AG20443 (cell line): ENCODE results near the gene NAB1.

ENCODE experiments used
- DNase-seq: peaks from one replicate; pipeline ENCODE4 v3.0.0; 2012; ENCODE audit warnings: low spot score, mixed read lengths

Gene NAB1

DNA sequence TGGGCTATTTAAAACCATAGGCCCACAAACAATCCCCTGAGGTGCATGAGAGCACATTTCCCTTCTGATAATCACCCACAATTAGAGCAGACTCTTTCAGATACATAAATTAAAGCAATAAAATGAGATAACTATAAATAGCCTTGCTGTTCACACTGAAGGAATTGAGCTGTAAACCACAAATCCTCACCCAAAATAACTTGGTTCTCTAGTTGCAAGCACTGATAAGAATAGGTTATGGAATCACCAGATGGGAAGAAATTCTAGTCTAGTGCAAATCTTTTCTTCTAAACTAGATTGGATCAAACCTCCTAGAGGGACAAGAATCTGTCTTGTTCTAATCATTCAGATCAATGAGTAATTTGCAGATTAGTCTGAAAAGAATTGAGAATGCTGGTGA, 64.6 kb downstream of the NAB1 start:
- DNase-seq = no peak

DNA sequence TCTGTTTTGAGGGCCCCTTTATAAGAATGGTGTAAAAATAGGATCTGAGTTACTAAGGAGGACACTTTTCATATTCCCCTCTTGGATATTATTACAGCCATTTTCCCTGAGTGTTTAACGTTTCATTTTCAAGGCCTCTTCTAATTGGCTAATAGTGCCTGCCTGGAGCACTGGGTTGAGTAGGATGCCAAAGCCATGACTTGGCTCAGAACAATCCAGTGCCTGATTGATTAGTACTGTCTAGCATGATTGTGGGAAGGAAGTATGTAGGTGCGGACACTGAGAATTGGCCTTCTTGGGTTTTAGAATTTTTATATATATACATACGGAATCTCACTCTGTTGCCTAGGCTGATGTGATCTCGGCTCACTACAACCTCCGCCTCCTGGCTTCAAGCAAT, 66.1 kb downstream of the NAB1 start:
- no peak for DNase-seq

DNA sequence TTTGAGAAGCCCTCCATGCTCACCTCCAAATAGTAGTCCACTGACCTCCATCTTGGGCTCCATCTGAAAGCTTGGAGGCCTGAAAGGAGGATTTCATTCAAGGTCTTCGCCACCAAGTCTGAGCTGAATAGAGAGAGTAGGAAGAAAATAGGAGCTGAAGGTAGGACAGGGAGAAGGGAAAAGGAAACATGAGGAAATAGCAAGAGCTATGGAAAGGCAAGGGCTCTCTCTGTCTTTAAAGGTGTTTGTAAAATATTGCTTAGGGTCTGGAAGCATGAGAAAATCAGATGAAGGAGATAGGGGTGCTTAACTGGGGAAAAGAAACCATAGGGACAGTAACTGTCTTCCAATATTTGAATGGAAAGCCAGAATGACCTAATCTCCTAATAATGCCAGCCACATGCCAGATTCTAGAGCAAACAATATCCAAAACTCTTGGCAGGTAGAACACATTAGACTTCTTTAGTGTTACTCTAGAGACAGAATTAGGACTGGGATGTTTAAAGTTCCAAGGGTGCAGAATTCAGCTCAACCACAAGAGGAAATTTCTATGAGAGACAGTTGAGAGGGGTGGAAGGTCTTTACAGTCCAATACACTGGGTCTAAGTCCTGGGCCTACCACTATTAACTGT, 67.4 kb downstream of the NAB1 start:
- no peak for DNase-seq

DNA sequence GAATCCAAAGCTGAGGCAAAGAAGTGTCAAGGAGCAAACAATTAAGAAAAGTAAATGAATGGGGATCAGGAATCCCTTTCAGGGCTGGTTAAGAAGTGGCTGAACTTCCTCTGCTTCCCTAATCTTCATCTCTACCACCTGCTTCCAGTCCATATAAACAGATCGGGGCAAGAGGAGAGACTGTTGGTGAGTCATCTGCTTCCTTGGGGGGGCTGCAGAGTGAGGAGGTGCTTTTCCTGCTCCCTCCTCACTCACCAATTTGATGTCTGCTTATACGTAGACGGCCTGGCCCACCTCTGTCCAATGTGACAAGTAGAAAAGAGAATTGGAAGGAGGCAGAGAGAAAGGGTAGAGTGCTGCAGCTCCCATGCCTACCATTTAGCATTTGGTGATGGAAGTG, 68.4 kb downstream of the NAB1 start:
- no peak for DNase-seq

DNA sequence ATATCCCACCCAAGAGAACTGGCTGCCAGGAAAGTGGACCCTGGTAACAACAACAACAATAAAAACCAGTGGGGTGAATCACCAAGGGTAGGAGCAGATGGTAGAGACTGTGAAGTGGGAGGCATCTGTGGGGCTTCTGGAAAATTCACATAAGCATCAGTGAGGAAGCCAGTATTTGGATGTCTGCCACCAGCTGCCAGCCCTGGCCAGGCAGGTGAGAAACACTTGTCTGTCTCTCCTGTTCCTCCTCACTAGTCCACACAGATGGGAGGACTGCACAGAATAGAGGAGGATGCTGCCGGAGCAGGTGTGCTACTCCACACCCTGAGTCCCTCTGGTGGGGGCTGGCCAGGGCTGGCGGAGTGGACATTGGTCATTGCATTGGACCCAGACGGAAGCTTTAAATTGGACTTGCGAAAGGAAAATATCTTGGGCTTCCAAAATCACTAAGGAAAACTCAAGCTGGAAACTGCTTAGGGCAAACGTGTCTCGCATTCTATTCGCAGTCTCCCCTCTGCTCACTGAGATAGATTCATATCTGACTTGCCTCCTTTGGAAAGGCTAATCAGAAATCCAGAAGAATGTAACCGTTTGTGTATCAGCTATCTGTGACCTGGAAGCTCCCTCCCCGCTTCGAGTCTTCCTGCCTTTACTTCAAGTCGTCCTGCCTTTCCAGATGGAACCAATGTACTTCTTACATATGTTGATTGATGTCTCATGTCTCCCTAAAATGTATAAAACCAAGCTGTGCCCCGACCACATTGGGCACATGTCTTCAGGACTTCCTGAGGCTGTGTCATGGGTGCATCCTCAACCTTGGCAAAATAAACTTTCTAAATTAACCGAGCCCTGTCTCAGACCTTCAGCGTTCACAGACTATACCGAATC, 69.1 kb downstream of the NAB1 start:
- no peak for DNase-seq

DNA sequence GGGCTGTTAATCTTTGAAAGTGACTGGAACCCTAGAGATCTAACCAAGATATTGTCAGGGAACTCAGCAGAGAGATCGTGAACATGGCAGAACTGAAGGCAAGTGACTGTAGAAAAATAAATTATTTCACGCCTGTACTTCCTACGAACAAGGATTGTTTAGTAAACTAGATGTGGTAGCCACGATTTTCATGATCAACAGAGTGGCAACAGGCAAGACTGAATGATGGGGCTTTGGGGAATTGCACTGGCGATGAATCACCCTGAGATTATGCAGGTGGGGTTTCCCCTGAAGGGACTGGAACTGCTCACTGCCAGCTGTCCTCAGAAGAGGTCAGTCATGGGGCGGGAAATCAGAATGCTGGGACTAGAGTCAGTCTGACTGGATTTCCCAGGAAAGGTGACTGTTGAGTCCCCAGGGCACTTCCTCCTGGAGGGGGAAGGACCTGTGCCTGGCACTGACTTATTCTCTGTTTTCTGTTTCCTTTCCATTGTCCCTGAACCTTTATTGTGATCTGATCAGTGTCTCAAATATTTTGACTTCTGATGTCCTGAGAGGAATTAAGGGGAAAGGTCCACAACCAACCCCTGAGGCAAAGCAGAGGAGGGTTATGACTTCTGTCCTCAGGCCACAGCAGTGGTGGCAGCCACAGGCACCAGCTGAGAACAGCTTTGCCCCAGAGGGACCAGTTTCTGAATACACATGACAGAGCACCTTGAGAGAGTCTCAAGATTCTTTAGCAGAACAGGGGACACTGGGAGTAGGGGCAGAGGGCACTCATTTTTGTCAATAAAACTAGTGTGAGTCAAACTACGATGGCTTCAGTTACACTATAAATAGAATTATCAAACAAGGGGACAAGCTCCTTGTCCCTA, 70.0 kb downstream of the NAB1 start:
- DNase-seq = peak; percentile 68

DNA sequence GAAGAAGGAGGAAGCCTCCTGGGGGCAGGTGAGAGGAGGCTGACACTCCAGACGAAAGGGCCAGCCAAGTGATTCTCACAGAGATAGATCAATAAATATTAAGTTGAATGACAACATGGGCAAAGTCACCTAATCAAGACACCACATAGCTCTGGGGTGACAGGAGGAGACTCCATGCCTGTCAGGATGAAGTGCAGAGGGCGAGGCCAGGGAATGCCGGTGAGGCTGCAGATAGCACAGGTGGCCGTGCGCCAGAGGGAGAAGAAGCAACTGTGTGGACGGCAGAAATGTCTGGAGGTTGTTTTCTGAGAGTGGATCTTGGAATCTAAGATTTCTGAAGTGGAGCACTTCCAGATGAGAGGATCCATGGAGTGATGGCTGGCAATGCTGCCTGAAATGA, 71.4 kb downstream of the NAB1 start:
- DNase-seq = no peak

DNA sequence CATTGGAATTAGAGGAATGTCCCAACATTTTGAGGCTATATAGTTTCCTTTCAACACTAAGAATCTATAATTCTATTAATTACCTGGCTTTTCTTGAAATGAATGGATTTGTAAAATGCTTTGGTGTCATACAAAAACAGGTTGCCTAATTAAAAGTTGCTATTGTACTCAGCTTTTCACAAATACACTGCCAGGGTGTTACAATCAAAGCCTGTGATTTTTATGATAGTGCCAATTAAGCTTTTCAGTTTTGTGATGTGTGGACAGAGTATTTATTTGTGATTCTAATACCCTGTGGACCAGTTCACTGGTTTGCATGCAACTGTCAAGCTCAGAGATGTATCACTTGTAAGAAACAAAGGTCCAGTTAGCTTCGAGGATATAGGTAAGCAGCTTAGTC, 71.8 kb downstream of the NAB1 start:
- no peak for DNase-seq

DNA sequence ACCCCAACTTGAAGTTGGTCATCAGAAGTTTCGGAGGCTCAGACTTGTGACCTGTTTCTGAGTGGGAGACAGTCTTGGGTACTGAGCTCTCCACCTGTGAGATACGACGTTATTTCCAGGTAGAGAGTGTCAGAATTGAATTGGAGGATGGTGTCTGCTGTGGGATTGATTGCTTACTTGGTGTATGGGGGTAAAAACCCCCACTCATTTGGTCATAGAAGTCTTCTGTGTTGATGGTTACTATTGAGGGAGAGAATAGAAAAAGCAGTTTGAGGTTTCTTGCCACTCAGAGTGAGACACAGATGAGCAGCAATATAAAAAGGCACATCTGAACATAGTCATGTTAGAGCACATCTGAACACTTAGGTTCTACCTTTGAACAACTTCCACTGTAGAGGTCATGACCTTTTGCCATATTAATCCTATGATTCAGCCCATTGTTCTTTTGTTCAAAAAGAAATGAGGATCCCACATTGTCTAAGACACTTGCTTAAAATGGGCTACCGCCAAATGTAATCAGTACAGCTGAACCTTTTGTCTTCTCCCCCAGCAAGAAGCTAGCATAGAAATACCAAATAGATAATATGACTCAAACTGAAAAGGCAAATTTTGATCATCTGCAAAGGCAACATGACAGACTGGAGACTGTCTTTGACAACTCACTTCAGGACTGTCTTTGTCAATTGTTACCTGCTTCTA, 73.3 kb downstream of the NAB1 start:
- DNase-seq = no peak

DNA sequence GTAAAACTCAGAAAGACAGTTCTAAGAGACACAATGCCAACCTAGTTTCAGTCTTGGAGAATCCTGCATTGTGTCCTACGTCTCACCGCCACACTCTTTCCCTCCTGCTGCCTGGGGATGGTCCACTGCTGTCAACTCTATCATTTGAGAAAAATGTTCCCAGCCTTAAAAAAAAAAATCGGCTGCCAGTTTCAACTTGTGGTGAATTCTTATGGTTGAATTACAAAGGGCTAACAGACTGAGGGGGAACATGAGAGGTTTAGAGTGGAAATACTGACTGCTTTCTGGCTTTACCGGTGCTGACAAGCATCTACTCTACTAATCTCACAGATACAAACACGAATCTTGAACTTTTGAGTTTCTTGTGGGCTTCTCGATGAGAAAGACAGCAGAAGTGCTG, 74.0 kb downstream of the NAB1 start:
- no peak for DNase-seq

DNA sequence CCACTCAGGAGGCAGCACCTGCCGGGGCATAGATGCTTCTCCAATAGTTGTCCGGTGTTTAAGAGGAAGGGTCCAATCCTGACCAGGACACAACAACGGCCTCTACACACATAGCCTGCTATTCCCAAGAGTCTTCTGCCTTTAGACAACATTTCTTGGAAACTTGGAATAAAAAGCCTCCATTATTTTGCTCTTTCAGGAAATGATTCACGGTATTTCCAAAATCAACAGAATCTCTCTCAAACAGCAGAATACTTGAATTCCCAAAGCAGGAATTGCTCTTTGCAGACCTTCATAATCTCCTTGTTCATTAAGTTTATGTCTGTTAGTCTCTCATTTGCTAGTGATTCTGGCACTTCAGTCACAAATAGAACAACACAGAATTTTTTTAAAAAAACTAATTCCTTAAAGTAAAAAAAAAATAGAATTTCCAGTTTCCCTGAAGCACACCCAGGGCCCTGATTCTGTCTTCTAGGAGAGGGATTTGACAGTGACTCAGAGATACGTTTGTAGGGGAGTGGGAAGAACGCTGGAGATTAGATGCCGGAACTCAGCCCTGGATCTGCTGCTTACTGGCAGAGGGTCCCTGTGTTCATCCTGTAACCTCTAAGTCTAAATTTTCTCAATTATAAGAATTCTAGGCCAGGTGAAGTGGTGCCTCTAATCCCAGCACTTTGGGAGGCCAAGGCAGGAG, 74.7 kb downstream of the NAB1 start:
- DNase-seq = no peak

DNA sequence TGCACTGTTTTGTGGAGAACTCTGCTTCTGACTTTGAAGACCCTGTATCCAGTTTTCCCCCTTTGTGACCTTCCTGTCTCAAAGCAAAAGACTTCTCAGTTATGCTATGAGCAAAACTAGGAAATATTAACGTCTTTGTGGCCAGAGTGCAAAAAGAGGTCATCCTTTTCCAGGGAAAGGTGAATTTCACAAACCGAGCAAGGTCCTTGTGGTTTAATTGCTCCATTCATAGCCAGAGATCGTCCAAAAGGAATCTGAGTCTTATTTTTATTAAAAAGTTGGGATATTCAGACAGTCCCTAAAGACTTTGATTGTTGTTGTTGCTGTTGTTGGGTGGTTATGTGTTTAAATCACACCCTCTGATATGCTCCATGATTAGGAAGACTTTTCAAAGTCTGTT, 77.4 kb downstream of the NAB1 start:
- DNase-seq = no peak

DNA sequence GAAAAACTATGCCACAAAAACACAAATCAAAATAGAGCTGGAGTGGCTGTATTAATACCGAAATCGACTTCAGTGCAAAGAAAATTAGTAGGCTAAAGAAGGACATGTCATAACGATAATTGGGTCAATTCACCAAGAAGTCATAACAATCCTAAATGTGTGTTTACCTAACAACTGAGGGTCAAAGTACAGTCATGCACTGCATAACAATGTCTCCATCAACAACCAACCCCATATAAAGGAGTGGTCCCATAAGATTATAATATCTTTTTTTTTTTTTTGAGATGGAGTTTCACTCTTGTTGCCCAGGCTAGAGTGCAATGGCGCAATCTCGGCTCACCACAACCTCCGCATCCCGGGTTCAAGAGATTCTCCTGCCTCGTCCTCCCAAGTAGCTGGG, 87.5 kb downstream of the NAB1 start:
- no peak for DNase-seq

DNA sequence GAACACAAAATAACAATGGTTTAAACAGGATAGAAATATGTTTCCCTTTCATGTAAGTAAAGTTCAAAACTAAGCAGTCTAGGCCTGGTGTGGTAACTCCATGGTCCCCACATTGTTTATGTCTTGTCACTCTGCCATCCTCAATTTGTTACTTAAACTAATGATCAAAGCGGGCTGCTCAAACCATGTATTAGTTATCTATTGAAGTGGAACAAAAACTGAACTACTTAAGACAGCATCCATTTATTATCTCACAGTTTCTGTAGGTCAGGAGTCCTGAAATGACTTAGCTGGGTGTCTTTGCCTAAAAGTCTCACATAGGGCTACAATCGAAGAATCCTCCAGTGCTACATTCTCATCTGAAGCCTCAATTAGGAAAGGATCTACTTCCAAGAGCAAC, 91.6 kb downstream of the NAB1 start:
- no peak for DNase-seq
